ENCODE results near the gene IFNGR1. TPM values are rescaled to one million over a fixed set of nuclear protein-coding genes. Genes with fewer than 3 reads are reported as not detected.

IFNGR1 gene
- total RNA-seq, 2 donors from 2014 or later: 23.7 to 30.2 TPM

DNA sequence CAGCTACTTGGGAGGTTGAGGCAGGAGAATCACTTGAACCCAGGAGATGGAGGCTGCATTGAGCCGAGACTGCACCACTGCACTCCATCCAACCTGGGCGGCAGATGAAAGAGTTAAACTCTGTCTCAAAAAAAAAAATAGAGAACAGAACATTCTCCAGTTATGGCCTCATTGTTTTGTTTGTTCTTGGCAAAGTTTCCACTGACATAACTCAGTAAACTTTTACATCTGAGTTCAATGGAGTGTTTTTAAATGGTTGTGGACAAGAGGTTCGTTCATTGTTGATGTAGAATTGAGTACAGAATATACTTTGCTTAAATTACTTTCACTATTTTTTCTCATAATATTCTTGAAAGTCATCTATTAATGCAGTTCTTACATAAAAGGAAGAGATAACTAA is 42.2 kb upstream of the IFNGR1 start:
- Histone ChIP-seq H3K36me3 (ENCODE audit: control insufficient read depth, insufficient read depth, low read length) (no peaks in the 10 kb centered on the region), H3K27me3 (ENCODE audit: control insufficient read depth, insufficient read depth, low read length, poor library complexity, severe bottlenecking) (no peaks in the 10 kb centered on the region), H3K4me3 (ENCODE audit: low read length) (no peak overlapping the region), H3K9me3 (ENCODE audit: control insufficient read depth, low read length) (peaks cover 2% of the 10 kb centered on the region), H3K9ac (ENCODE audit: extremely low read depth, low read length, poor library complexity, severe bottlenecking) (no peak overlapping the region), H3K4me1 (ENCODE audit: control insufficient read depth, insufficient read depth, low read length) (no peaks in the 10 kb centered on the region), H3K27ac (ENCODE audit: low read depth, low read length) (no peak overlapping the region)
- no peak for TF ChIP-seq CTCF (conservative IDR thresholded peaks at IDR 0.05)
- peaks cover 5% of the 10 kb centered on the region for H3K9me3 Mint-ChIP-seq
- H3K27ac Mint-ChIP-seq: no peak overlapping the region
- no peak for DNase-seq
- H3K4me3 Mint-ChIP-seq: no peak overlapping the region
- peaks cover 2% of the 10 kb centered on the region for H3K27me3 Mint-ChIP-seq (ENCODE audit: insufficient read depth)
- WGBS, 2 experiments (ENCODE audit: insufficient coverage in 1 of 2, insufficient read length in 1 of 2): 85 to 100% methylated on average over 2 to 3 of the region's 3 CpGs
- no peaks in the 10 kb centered on the region for H3K4me1 Mint-ChIP-seq
- no peaks in the 10 kb centered on the region for H3K36me3 Mint-ChIP-seq (ENCODE audit: low read depth)

DNA sequence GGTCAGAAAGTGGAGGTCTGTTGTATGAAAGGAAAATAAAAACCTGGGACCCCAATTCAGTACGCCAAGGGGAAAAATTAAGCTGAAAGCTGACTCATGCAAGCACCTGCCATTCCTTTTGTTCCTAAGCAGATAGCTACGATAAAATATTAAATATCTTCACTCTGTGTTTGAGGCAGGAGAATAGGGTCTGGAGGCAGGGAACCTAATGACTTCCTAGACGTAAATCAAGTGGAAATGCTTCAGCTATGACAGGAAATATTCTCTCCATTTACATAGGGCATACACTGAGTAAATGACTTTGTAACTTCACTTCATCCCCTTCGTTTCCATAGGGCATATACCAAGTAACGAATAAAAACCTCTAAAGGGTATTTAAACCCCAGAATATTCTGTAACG is 41.0 kb upstream of the IFNGR1 start:
- Mint-ChIP-seq H3K36me3 (ENCODE audit: low read depth) (no peaks in the 10 kb centered on the region), H3K9me3 (peaks cover 15% of the 10 kb centered on the region), H3K27ac (no peak overlapping the region), H3K4me3 (no peak overlapping the region), H3K4me1 (no peaks in the 10 kb centered on the region), H3K27me3 (ENCODE audit: insufficient read depth) (peaks cover 2% of the 10 kb centered on the region)
- Histone ChIP-seq H3K27me3 (ENCODE audit: control insufficient read depth, insufficient read depth, low read length, poor library complexity, severe bottlenecking) (no peaks in the 10 kb centered on the region), H3K27ac (ENCODE audit: low read depth, low read length) (no peak overlapping the region), H3K9me3 (ENCODE audit: control insufficient read depth, low read length) (peaks cover 13% of the 10 kb centered on the region), H3K4me3 (ENCODE audit: low read length) (no peak overlapping the region), H3K36me3 (ENCODE audit: control insufficient read depth, insufficient read depth, low read length) (no peaks in the 10 kb centered on the region), H3K4me1 (ENCODE audit: control insufficient read depth, insufficient read depth, low read length) (no peaks in the 10 kb centered on the region), H3K9ac (ENCODE audit: extremely low read depth, low read length, poor library complexity, severe bottlenecking) (no peak overlapping the region)
- WGBS, 2 experiments (ENCODE audit: insufficient coverage in 1 of 2, insufficient read length in 1 of 2): 92 to 100% methylated on average over 2 to 6 of the region's 6 CpGs
- no peak for TF ChIP-seq CTCF (conservative IDR thresholded peaks at IDR 0.05)
- DNase-seq: no peak

DNA sequence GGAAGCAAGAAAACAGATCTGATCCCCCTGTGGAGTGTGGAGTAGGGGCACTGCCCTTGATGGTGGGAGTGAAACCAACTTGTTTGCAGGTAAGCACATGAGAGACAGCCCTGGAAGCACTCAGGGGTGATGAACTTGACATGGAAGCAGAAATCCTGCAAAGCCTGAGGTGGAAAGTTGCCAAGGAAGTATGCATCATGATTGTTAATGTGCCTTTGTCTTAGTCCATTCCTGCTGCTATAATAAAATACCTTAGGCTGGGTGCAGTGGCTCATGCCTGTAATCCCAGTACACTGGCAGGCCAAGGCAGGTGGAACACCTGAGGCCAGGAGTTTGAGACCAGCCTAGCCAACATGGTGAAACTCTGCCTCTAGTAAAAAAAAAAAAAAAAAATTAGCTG is 40.2 kb upstream of the IFNGR1 start:
- Histone ChIP-seq H3K9me3 (ENCODE audit: control insufficient read depth, low read length) (peaks cover 22% of the 10 kb centered on the region), H3K4me3 (ENCODE audit: low read length) (no peak overlapping the region), H3K27ac (ENCODE audit: low read depth, low read length) (no peak overlapping the region), H3K4me1 (ENCODE audit: control insufficient read depth, insufficient read depth, low read length) (no peaks in the 10 kb centered on the region), H3K27me3 (ENCODE audit: control insufficient read depth, insufficient read depth, low read length, poor library complexity, severe bottlenecking) (no peaks in the 10 kb centered on the region), H3K9ac (ENCODE audit: extremely low read depth, low read length, poor library complexity, severe bottlenecking) (no peak overlapping the region), H3K36me3 (ENCODE audit: control insufficient read depth, insufficient read depth, low read length) (no peaks in the 10 kb centered on the region)
- Mint-ChIP-seq H3K27me3 (ENCODE audit: insufficient read depth) (peaks cover 2% of the 10 kb centered on the region), H3K36me3 (ENCODE audit: low read depth) (peaks cover 6% of the 10 kb centered on the region), H3K27ac (no peak overlapping the region), H3K4me3 (no peak overlapping the region), H3K4me1 (no peaks in the 10 kb centered on the region), H3K9me3 (peaks cover 23% of the 10 kb centered on the region)
- TF ChIP-seq CTCF (conservative IDR thresholded peaks at IDR 0.05): no peak
- no peak for DNase-seq
